ENCODE results near the gene BST2.
A peak's percentile ranks its signal among the peaks of the same experiment; 100 is the strongest.

Gene BST2

DNA sequence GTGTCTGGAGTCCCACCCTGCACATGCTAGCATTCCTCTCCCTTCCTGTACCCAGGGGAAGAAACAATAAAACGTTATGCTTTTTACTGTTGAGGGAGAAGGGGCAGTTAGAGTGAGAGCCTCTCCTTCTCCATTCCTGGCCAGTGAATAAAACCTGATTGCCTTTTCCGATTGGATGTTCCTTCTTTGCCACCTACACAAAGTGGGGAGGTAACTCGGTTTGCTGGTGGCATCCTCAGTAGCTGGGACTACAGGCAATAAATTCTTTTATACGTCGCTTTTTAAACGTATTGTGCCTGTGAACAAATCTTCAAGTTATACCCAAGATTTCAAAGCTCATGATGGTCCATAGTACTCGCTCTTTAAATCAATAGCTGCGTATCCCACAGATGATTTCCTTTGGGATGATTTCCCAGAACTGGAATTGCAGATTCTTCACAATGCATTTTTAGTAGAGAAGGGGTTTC, 13.8 kb upstream of the BST2 start:
- TF ChIP-seq, protein P1, sequence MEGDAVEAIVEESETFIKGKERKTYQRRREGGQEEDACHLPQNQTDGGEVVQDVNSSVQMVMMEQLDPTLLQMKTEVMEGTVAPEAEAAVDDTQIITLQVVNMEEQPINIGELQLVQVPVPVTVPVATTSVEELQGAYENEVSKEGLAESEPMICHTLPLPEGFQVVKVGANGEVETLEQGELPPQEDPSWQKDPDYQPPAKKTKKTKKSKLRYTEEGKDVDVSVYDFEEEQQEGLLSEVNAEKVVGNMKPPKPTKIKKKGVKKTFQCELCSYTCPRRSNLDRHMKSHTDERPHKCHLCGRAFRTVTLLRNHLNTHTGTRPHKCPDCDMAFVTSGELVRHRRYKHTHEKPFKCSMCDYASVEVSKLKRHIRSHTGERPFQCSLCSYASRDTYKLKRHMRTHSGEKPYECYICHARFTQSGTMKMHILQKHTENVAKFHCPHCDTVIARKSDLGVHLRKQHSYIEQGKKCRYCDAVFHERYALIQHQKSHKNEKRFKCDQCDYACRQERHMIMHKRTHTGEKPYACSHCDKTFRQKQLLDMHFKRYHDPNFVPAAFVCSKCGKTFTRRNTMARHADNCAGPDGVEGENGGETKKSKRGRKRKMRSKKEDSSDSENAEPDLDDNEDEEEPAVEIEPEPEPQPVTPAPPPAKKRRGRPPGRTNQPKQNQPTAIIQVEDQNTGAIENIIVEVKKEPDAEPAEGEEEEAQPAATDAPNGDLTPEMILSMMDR (IDR thresholded peaks at IDR 0.05; ENCODE audit: low read depth, low read length, missing control alignments) = no peak
- no peak for DNase-seq (ENCODE audit: extremely low read depth, low read depth)
- H3K4me3 ChIP-seq (replicated peaks; ENCODE audit: low read depth, low read length) = peak overlapping the region; percentile 79

DNA sequence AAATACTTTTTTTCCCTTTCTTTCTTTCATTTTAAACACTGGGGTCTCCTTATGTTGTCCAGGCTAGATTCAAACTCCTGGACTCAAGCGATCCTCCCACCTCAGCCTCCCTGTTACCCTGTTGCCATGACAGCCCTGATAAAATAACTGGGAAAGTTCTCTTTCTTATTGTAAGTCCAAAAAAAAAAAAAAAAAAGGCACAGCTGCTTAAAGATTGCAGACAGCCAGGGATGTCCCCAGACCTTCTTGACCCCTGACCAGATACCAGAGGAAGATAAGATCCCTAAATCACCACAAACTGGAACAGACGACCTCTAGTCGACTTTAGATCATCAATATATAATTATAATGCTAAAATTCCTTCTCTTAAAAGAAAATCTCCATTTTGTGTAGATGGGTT, 13.3 kb upstream of the BST2 start:
- H3K4me3 ChIP-seq (replicated peaks; ENCODE audit: low read depth, low read length) = peak overlapping the region; percentile 79
- TF ChIP-seq, protein P1 (IDR thresholded peaks at IDR 0.05; ENCODE audit: low read depth, low read length, missing control alignments) = no peak
- no peak for DNase-seq (ENCODE audit: extremely low read depth, low read depth)

DNA sequence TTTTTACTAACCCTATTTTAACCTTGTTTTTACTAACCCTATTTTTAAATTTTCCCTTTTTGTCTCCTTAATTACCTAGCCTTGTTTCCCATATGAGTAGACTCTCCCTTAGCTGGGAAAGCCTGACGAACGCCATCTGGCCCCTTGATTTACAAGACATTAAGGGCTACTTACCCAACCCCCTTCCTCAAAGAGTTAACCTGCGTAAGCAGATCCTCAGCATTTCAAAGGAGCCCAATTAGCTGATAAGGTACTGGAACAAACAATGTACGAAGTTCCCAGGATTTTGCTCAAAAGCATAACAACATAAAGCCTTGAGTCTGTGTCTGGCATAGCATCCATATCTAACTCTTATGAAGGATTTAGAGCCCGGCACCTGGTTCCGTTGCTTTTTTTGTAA, 9.7 kb upstream of the BST2 start:
- TF ChIP-seq, protein P1 (IDR thresholded peaks at IDR 0.05; ENCODE audit: low read depth, low read length, missing control alignments) = no peak
- H3K4me3 ChIP-seq (replicated peaks; ENCODE audit: low read depth, low read length) = no peak overlapping the region
- no peak for DNase-seq (ENCODE audit: extremely low read depth, low read depth)

DNA sequence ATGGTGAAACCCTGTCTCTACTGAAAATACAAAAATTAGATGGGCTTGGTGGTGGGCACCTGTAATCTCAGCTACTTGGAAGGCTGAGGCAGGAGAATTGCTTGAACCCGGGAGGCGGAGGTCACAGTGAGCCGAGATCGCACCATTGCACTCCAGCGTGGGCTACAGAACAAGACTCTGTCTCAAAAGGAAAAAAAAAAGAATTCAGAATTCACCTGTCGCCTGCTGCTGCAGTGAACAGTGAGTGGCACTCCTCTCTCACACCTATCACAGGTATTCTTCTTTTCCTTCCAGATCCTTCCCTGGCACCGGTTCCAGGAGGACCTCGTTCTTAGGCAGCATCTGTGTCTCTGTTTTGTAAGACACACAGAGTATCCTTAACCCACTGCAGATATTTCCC, 8.7 kb upstream of the BST2 start:
- DNase-seq (ENCODE audit: extremely low read depth, low read depth) = no peak
- TF ChIP-seq, protein P1 (IDR thresholded peaks at IDR 0.05; ENCODE audit: low read depth, low read length, missing control alignments) = no peak
- no peak overlapping the region for H3K4me3 ChIP-seq (replicated peaks; ENCODE audit: low read depth, low read length)

DNA sequence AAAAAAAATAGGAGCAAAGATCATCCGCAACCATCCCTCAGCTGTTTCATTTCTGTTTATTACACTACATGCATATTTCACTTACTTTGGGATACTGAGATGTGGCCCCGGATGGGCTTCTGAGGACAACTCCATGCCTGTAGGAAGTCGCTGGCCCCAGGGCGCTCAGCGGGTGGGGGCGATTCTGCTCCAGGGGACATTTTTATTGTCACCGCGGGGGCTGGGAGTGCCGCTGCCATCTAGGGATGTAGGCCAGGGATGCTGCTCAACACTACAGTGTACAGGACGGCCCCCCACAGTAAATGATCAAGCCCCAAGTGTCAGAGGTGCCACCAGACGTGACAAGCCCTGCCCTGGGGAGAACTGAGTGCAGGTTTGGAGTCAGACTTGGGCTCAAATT, 6.4 kb upstream of the BST2 start:
- TF ChIP-seq, protein P1 (IDR thresholded peaks at IDR 0.05; ENCODE audit: low read depth, low read length, missing control alignments) = no peak
- H3K4me3 ChIP-seq (replicated peaks; ENCODE audit: low read depth, low read length) = no peak overlapping the region
- no peak for DNase-seq (ENCODE audit: extremely low read depth, low read depth)

DNA sequence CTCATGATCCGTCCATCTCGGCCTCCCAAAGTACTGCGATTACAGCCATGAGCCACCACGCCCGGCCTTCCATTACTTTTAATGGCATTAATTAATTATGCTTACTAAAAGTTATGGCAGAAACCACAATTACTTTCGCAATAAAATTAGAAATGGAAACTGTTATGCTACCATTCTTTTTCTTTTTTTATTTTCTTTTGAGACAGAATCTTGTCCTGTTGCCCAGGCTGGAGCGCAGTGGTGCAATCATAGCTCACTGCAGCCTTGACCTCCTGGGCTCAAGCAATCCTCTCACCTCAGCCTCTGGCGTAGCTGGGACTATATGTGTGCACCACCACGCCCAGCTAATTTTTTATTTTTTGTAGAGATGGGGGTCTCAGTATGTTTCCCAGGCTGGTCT, 4.6 kb upstream of the BST2 start:
- no peak overlapping the region for H3K4me3 ChIP-seq (replicated peaks; ENCODE audit: low read depth, low read length)
- TF ChIP-seq, protein P1 (IDR thresholded peaks at IDR 0.05; ENCODE audit: low read depth, low read length, missing control alignments) = no peak
- DNase-seq (ENCODE audit: extremely low read depth, low read depth) = no peak

DNA sequence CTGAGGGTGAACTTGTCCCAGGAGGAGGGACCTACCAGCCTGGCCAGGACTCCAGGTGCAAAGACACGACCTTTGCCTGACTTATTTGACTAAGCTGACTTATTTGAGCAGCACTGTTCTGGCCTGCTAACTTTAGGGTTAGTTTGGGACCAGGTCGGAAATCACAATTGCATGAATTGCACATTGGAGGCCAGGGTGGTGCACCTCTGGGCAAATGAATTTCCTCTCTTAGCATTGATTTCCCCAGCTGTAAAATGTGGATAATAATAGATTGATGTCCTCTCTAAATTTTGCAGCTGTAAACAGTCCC, 1.4 kb upstream of the BST2 start:
- TF ChIP-seq, protein P1 (IDR thresholded peaks at IDR 0.05; ENCODE audit: low read depth, low read length, missing control alignments) = no peak
- DNase-seq (ENCODE audit: extremely low read depth, low read depth) = no peak
- H3K4me3 ChIP-seq (replicated peaks; ENCODE audit: low read depth, low read length) = no peak overlapping the region

All from HFF-Myc (cell line).